Ishikawa (cell line): ENCODE data around the gene DIS3L2.

Experiments
- CEBPB ChIP-seq: IDR thresholded peaks from 2 replicates; pipeline ENCODE4 v1.6.1; 2012
- CREB1 ChIP-seq: IDR thresholded peaks from 2 replicates; pipeline ENCODE4 v1.6.1; 2012; ENCODE audit warnings: low read depth
- EGR1 ChIP-seq: IDR thresholded peaks from 2 replicates; pipeline ENCODE4 v1.6.1; 2012
- EP300 ChIP-seq: IDR thresholded peaks from 2 replicates; pipeline ENCODE4 v1.6.1; 2012; ENCODE audit warnings: borderline replicate concordance
- FOXM1 ChIP-seq: IDR thresholded peaks from 2 replicates; pipeline ENCODE4 v1.6.1; 2012; ENCODE audit warnings: low read depth, borderline replicate concordance
- MAX ChIP-seq: IDR thresholded peaks from 2 replicates; pipeline ENCODE4 v1.6.1; 2012
- NFIC ChIP-seq: IDR thresholded peaks from 2 replicates; pipeline ENCODE4 v1.6.1; 2012
- RAD21 ChIP-seq: IDR thresholded peaks from 2 replicates; pipeline ENCODE4 v1.6.1; 2012; ENCODE audit warnings: low read depth
- TAF1 ChIP-seq: IDR thresholded peaks from 2 replicates; pipeline ENCODE4 v1.6.1; 2012; ENCODE audit warnings: low read depth, mild to moderate bottlenecking
- TCF12 ChIP-seq: IDR thresholded peaks from 2 replicates; pipeline ENCODE4 v1.6.1; 2012; ENCODE audit warnings: low read depth
- TEAD4 ChIP-seq: IDR thresholded peaks from 2 replicates; pipeline ENCODE4 v1.6.1; 2012
- USF1 ChIP-seq: IDR thresholded peaks from 2 replicates; pipeline ENCODE4 v1.6.1; 2012
- YY1 ChIP-seq: IDR thresholded peaks from 2 replicates; pipeline ENCODE4 v1.6.1; 2012; ENCODE audit warnings: low read depth
- ZBTB7A ChIP-seq: IDR thresholded peaks from 2 replicates; pipeline ENCODE4 v1.6.1; 2012; ENCODE audit warnings: low read depth
- TF ChIP-seq, protein P1 (sequence below): IDR thresholded peaks from 2 replicates; pipeline ENCODE4 v1.6.1; 2012; ENCODE audit warnings: low read depth, mild to moderate bottlenecking

The DIS3L2 gene

GRCh38 chr2:232309592-232309991 lies 348.1 kb downstream of the DIS3L2 start:
- TF ChIP-seq ZBTB7A (no peak), CEBPB (no peak), NFIC (no peak), MAX (no peak), TCF12 (no peak), CREB1 (no peak), TAF1 (no peak), FOXM1 (no peak), RAD21 (no peak), EGR1 (no peak), YY1 (no peak), TEAD4 (no peak), EP300 (no peak), USF1 (no peak)
- TF ChIP-seq, protein P1, sequence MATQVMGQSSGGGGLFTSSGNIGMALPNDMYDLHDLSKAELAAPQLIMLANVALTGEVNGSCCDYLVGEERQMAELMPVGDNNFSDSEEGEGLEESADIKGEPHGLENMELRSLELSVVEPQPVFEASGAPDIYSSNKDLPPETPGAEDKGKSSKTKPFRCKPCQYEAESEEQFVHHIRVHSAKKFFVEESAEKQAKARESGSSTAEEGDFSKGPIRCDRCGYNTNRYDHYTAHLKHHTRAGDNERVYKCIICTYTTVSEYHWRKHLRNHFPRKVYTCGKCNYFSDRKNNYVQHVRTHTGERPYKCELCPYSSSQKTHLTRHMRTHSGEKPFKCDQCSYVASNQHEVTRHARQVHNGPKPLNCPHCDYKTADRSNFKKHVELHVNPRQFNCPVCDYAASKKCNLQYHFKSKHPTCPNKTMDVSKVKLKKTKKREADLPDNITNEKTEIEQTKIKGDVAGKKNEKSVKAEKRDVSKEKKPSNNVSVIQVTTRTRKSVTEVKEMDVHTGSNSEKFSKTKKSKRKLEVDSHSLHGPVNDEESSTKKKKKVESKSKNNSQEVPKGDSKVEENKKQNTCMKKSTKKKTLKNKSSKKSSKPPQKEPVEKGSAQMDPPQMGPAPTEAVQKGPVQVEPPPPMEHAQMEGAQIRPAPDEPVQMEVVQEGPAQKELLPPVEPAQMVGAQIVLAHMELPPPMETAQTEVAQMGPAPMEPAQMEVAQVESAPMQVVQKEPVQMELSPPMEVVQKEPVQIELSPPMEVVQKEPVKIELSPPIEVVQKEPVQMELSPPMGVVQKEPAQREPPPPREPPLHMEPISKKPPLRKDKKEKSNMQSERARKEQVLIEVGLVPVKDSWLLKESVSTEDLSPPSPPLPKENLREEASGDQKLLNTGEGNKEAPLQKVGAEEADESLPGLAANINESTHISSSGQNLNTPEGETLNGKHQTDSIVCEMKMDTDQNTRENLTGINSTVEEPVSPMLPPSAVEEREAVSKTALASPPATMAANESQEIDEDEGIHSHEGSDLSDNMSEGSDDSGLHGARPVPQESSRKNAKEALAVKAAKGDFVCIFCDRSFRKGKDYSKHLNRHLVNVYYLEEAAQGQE = no peak

DNA sequence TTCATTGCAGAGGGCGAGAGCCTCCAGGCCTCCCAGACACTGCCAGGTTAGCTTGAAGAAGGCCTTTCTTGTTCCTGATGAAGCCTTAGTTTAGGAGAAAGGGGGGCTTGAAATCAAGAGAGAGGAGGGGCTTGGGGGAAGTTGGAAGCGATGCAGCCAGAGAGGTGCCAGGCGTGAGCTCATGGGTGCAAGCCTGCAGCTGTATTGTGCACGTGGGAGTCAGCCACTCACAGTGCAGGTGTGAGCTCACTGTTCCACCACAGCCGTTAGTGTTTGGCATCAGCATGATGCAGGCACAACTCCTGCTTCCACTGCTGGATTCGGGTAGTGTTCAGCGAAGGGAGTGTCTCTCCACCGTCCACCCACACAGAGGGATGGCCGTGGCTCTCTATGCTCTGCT lies 348.6 kb downstream of the DIS3L2 start:
- no peak for TF ChIP-seq MAX
- no peak for TF ChIP-seq CREB1

GRCh38 chr2:232310696-232311095 lies 349.2 kb downstream of the DIS3L2 start:
- no peak for TF ChIP-seq TCF12
- no peak for TF ChIP-seq TAF1
- TF ChIP-seq, protein P1 = no peak
- no peak for TF ChIP-seq ZBTB7A
- no peak for TF ChIP-seq CREB1
- no peak for TF ChIP-seq FOXM1
- no peak for TF ChIP-seq EP300
- no peak for TF ChIP-seq USF1
- TF ChIP-seq EGR1 = no peak
- TF ChIP-seq RAD21 = no peak
- no peak for TF ChIP-seq CEBPB
- no peak for TF ChIP-seq TEAD4
- TF ChIP-seq MAX = no peak
- TF ChIP-seq NFIC = no peak
- no peak for TF ChIP-seq YY1

DNA sequence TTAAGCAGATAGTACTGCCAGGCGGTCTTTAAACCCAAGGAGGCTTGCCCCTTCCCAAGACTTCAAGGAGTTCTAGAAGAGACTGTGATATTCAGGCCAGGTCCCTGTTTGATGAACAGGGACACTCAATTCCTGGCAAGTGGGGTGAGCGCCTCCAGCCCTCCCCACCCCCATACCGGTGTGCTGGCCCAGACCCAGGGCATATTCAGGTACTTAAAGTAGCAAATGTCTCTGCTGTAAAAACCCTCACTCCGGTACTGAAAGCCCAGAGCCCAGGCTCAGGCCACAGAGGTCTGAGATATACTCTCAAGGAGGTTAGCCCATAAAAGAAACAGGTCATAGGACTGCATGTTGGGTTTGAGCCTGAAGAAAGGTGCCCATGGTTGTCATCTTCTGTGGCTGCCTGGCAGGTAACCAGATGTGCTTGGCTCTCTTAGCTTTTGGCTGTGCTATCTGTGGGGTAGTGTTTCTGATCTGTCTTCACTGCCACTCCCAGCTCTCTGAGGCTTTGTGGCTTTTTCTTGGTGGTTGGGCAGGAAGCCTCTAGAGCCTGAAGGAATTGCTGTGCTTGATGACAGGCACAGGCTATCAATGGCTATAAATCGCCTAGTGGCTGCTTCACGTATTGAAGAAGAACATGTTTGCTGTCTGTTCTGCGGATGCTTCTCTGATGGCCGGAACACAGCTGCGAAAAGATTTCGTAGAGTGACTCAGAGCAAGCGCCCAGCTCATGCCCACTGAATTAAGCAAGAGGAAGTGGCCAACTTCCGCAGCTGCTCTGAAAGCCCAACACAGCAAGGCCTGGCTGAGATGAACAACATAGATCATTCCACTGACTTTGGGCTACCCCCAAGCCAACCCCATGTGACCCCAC lies 353.8 kb downstream of the DIS3L2 start:
- TF ChIP-seq ZBTB7A = no peak
- TF ChIP-seq CREB1 = no peak
- TF ChIP-seq TAF1 = no peak
- no peak for TF ChIP-seq EGR1
- TF ChIP-seq TEAD4 = no peak
- no peak for TF ChIP-seq CEBPB
- no peak for TF ChIP-seq YY1
- TF ChIP-seq, protein P1 = no peak
- TF ChIP-seq TCF12 = no peak
- TF ChIP-seq RAD21 = no peak
- no peak for TF ChIP-seq MAX
